SK-N-SH (cell line): ENCODE data around the gene SMARCD1.

ENCODE experiments used
- EZH2phosphoT487 ChIP-seq: fragments of 200-600 bp; sonication (generic); IDR thresholded peaks from 2 replicates; pipeline ENCODE4 v1.6.1; 2017; ENCODE audit warnings: low read depth, mixed run types, mild to moderate bottlenecking, antibody characterized with exemption, moderate library complexity, borderline replicate concordance
- JUND ChIP-seq: IDR thresholded peaks from 2 replicates; pipeline ENCODE4 v1.4.0; 2012
- RAD21 ChIP-seq: IDR thresholded peaks from 2 replicates; pipeline ENCODE4 v1.6.1; 2012; ENCODE audit warnings: mild to moderate bottlenecking, low read length
- TEAD4 ChIP-seq: IDR thresholded peaks from 2 replicates; pipeline ENCODE4 v1.4.0; 2012; ENCODE audit warnings: mild to moderate bottlenecking, borderline replicate concordance; ENCODE audit not compliant: insufficient read depth
- TF ChIP-seq, protein P1 (sequence below): fragments of 200-600 bp; sonication (generic); IDR thresholded peaks from 2 replicates; pipeline ENCODE4 v1.6.1; 2017; ENCODE audit warnings: antibody characterized with exemption, mild to moderate bottlenecking, moderate library complexity

DNA sequence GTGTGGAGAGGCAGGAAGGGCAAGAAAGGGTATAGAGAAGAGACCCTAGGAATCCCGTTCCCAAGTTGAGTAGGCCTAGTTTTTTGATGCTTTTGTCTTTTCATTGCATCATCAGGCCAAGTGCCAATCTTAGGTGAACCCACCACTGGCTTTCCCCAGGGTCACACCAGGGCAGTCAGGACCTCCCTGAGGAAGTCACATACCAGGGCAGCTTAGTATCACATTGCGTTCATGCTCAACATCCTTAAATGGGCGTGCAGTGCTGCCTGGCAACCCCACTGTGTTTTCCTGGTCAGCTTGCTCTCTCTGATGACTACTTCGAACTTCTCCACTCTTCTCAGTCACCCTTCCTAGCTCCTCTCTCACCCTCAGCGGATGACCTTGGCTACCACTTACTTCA lies 18.7 kb upstream of the SMARCD1 start:
- TF ChIP-seq, protein P1, sequence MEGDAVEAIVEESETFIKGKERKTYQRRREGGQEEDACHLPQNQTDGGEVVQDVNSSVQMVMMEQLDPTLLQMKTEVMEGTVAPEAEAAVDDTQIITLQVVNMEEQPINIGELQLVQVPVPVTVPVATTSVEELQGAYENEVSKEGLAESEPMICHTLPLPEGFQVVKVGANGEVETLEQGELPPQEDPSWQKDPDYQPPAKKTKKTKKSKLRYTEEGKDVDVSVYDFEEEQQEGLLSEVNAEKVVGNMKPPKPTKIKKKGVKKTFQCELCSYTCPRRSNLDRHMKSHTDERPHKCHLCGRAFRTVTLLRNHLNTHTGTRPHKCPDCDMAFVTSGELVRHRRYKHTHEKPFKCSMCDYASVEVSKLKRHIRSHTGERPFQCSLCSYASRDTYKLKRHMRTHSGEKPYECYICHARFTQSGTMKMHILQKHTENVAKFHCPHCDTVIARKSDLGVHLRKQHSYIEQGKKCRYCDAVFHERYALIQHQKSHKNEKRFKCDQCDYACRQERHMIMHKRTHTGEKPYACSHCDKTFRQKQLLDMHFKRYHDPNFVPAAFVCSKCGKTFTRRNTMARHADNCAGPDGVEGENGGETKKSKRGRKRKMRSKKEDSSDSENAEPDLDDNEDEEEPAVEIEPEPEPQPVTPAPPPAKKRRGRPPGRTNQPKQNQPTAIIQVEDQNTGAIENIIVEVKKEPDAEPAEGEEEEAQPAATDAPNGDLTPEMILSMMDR: no peak
- TF ChIP-seq RAD21: no peak
- no peak for TF ChIP-seq EZH2phosphoT487
- no peak for TF ChIP-seq JUND
- TF ChIP-seq TEAD4: no peak
